PC-3 (cell line): Measurements from ENCODE around the gene HDAC4.

Source experiments
- EZH2 ChIP-seq: fragments of 300-600 bp; sonication (generic); IDR thresholded peaks from one replicate; pipeline ENCODE4 v1.6.1; 2017; ENCODE audit warnings: antibody characterized with exemption, mild to moderate bottlenecking, low read length; ENCODE audit not compliant: unreplicated experiment
- EZH2phosphoT487 ChIP-seq: fragments of 300-600 bp; sonication (generic); IDR thresholded peaks from 2 replicates; pipeline ENCODE4 v1.6.1; 2018; ENCODE audit warnings: mild to moderate bottlenecking, antibody characterized with exemption, low read length, borderline replicate concordance
- TF ChIP-seq, protein P1 (sequence below): fragments of 300-600 bp; sonication (generic); conservative IDR thresholded peaks from 2 replicates; pipeline ENCODE4 v1.5.1; 2017; ENCODE audit warnings: antibody characterized with exemption, low read depth, mild to moderate bottlenecking, low read length

- TF ChIP-seq EZH2phosphoT487 (no peak), EZH2 (no peak)
- TF ChIP-seq, protein P1, sequence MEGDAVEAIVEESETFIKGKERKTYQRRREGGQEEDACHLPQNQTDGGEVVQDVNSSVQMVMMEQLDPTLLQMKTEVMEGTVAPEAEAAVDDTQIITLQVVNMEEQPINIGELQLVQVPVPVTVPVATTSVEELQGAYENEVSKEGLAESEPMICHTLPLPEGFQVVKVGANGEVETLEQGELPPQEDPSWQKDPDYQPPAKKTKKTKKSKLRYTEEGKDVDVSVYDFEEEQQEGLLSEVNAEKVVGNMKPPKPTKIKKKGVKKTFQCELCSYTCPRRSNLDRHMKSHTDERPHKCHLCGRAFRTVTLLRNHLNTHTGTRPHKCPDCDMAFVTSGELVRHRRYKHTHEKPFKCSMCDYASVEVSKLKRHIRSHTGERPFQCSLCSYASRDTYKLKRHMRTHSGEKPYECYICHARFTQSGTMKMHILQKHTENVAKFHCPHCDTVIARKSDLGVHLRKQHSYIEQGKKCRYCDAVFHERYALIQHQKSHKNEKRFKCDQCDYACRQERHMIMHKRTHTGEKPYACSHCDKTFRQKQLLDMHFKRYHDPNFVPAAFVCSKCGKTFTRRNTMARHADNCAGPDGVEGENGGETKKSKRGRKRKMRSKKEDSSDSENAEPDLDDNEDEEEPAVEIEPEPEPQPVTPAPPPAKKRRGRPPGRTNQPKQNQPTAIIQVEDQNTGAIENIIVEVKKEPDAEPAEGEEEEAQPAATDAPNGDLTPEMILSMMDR: no peak
Measured at GRCh38 chr2:239291475-239292350, 109.1 kb downstream of the HDAC4 start.
